ENCODE measurements around the gene CELSR1.
A peak's percentile ranks its signal among the peaks of the same experiment; 100 is the strongest.

CELSR1 gene, protein sequence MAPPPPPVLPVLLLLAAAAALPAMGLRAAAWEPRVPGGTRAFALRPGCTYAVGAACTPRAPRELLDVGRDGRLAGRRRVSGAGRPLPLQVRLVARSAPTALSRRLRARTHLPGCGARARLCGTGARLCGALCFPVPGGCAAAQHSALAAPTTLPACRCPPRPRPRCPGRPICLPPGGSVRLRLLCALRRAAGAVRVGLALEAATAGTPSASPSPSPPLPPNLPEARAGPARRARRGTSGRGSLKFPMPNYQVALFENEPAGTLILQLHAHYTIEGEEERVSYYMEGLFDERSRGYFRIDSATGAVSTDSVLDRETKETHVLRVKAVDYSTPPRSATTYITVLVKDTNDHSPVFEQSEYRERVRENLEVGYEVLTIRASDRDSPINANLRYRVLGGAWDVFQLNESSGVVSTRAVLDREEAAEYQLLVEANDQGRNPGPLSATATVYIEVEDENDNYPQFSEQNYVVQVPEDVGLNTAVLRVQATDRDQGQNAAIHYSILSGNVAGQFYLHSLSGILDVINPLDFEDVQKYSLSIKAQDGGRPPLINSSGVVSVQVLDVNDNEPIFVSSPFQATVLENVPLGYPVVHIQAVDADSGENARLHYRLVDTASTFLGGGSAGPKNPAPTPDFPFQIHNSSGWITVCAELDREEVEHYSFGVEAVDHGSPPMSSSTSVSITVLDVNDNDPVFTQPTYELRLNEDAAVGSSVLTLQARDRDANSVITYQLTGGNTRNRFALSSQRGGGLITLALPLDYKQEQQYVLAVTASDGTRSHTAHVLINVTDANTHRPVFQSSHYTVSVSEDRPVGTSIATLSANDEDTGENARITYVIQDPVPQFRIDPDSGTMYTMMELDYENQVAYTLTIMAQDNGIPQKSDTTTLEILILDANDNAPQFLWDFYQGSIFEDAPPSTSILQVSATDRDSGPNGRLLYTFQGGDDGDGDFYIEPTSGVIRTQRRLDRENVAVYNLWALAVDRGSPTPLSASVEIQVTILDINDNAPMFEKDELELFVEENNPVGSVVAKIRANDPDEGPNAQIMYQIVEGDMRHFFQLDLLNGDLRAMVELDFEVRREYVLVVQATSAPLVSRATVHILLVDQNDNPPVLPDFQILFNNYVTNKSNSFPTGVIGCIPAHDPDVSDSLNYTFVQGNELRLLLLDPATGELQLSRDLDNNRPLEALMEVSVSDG (N-terminal part only)

DNA sequence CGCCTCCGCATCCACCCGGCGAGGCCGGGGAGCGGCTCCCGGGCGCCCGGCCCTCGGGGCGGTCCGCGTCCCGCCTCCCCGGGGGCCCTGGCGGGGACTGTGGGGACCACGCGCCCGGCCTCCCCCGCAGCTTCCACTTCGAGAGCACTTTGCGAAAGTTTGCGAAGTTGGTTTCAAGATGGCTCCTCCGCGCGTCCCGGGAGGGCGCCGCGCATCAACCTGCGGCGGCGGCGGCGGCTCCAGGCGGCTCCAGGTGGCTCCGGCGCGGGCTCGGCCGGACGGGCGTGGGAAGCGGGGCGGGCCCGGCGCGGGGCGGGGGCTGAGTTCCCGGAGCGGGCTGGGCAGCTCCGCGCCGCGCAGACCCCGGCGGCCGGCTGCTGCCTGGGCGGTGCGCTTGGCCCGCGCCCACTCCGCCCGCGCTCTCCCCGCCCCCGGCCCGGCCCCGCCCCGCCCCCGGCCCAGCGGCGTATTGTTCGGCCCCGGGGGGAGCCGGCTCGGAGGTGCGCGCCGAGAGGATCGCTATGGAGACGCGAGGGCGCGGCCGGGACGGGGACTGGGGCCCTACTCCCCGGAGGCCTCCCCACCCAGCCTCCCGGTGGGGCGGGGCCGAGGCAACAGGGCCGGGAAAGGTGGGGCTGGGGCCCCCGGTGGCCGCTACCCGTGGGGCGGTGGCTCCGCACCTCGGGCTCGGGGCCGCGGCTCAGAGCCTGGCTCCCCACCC lies at the start of gene CELSR1:
Gene CELSR1 (minus strand): TSS at position 396 of the 721 bp plus-strand sequence. CDS start 450 bp downstream, outside the sequence.
- TF ChIP-seq, protein P1, sequence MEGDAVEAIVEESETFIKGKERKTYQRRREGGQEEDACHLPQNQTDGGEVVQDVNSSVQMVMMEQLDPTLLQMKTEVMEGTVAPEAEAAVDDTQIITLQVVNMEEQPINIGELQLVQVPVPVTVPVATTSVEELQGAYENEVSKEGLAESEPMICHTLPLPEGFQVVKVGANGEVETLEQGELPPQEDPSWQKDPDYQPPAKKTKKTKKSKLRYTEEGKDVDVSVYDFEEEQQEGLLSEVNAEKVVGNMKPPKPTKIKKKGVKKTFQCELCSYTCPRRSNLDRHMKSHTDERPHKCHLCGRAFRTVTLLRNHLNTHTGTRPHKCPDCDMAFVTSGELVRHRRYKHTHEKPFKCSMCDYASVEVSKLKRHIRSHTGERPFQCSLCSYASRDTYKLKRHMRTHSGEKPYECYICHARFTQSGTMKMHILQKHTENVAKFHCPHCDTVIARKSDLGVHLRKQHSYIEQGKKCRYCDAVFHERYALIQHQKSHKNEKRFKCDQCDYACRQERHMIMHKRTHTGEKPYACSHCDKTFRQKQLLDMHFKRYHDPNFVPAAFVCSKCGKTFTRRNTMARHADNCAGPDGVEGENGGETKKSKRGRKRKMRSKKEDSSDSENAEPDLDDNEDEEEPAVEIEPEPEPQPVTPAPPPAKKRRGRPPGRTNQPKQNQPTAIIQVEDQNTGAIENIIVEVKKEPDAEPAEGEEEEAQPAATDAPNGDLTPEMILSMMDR (conservative IDR thresholded peaks at IDR 0.05; ENCODE audit: low read depth), result no peak
- POLR2A ChIA-PET (ENCODE audit: low non-redundant PET), result no interaction called here
- peak within 1 kb of the TSS; percentile 95 for H3K27ac ChIP-seq
- no peak for DNase-seq (ENCODE audit: low spot score)
- CTCF ChIA-PET, result interaction anchor here (0.6 to 1.6 kb wide), 4 partner anchors 27 to 170 kb away, joined by 3 to 7 read pairs (median 4); no protein-coding TSS in a partner anchor

DNA sequence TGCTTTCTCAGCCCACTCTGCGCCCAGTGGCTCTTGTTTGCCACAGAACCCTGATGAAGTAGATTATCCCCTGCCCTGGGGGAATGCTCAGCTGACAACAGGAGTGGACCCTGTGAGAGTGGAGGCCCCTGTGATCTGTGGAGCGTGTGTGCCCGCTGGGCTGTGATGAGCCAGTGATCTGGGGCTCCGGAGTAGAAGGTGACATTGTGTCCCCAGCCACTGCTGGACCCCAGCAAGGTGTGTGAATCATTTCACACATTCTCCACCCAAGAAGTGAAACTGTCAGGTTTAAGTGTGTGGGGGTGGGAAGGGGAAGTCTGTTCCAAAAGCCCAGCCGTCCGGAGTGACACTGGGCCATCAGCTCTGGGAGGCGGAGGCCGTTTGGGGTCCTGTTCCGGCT lies 49.6 kb upstream of the CELSR1 start:
- TF ChIP-seq, protein P1 (conservative IDR thresholded peaks at IDR 0.05; ENCODE audit: low read depth), result no peak
- 0 out of 2 replicates have a peak overlapping the region, but pooled peaks have one; percentile 7 for H3K27ac ChIP-seq
- DNase-seq (ENCODE audit: low spot score), result no peak
- POLR2A ChIA-PET (ENCODE audit: low non-redundant PET), result no interaction called here
- CTCF ChIA-PET, result no interaction called here

DNA sequence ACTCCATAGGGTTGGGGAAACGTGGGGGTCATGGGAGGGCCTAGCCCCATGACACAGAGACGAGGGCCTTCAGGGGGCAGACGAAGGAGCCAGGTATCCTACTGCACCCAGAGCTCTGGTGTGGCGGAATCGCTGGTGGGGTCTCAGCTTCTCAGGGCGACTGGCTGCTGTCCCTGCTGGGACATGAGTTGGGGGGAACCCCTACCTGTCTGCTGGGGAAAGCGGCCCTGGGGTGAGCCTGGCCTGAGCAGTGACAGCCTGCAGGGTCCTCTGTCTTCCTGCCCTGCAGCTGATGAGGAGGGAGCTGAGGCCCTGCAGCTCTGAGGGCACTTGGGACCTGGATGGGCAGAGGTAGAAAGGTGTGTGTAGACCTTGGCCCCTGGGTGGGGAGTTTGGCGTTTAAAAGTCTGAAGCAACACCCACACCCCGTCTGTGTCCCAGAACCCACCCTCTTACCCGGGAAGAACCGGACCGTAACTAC lies 49.2 kb upstream of the CELSR1 start:
- TF ChIP-seq, protein P1 (conservative IDR thresholded peaks at IDR 0.05; ENCODE audit: low read depth), result no peak
- DNase-seq (ENCODE audit: low spot score), result no peak
- ChIA-PET CTCF (no interaction called here), POLR2A (ENCODE audit: low non-redundant PET) (no interaction called here)
- H3K27ac ChIP-seq, result 0 out of 2 replicates have a peak overlapping the region, but pooled peaks have one; percentile 7

DNA sequence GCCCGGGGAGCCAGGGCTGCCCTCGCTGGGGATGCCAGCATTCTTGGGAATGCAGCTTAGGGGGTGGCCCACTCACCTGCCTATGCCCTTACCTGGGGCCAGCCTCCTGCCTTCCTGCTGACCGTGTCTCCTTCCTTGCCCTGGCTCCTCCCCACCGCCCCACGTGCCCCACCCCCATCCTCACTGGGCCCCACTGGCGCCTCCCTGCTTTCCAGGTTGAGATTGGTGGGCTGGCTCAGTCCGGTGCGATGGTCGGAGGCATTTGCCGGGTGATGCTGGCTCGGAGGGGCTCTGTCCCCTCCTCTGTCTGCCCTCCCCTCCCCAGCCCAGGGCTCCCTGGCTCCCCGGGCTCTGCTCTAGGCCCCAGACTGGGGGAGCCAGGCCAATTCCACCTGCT lies 48.7 kb upstream of the CELSR1 start:
- DNase-seq (ENCODE audit: low spot score), result no peak
- ChIA-PET POLR2A (ENCODE audit: low non-redundant PET) (no interaction called here), CTCF (no interaction called here)
- TF ChIP-seq, protein P1 (conservative IDR thresholded peaks at IDR 0.05; ENCODE audit: low read depth), result no peak
- no peak overlapping the region for H3K27ac ChIP-seq

DNA sequence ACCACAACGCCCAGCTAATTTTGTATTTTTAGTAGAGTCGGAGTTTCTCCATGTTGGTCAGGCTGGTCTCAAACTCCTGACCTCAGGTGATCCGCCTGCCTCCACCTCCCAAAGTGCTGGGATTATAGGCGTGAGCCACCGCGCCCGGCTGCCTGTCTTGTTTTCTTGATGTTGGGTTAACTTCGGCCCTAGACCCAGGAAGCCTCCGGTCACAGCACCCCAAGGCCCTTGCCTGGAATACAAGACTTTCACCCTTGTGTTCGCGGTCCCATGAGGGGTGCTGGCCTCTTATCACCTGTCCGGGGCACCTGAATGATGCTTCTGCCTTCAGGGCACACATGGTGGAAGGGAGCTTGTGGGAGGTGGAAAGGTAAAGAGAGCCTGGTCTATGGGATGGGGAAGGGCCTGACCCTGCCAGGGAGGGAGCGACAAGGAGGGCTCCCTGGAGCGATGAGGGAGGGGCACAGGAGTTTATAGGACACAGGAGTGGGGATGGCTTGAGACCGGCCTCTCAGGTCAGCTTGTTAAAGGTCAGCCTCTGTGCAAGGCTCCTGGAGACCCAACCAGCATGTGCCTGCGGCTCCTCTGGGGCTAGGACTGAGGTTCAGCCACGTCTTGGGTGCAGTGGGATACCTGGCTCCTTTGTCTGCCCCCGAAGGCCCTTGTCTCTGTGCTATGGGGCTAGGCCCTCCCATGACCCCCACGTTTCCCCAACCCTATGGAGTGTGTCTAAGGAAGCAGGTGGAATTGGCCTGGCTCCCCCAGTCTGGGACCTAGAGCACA lies 48.1 kb upstream of the CELSR1 start:
- no peak overlapping the region for H3K27ac ChIP-seq
- CTCF ChIA-PET, result no interaction called here
- TF ChIP-seq, protein P1 (conservative IDR thresholded peaks at IDR 0.05; ENCODE audit: low read depth), result no peak
- DNase-seq (ENCODE audit: low spot score), result no peak
- POLR2A ChIA-PET (ENCODE audit: low non-redundant PET), result no interaction called here
